DND-41 (cell line): ENCODE data around the gene NPDC1.

Experiments
- EZH2 ChIP-seq: IDR thresholded peaks from 3 replicates; pipeline ENCODE4 v1.6.1; 2012; ENCODE audit warnings: borderline replicate concordance, low read depth, mild to moderate bottlenecking, moderate library complexity, low read length, inconsistent platforms; ENCODE audit not compliant: severe bottlenecking
- TF ChIP-seq, protein P1 (sequence below): IDR thresholded peaks from 2 replicates; pipeline ENCODE4 v1.5.1; 2012; ENCODE audit warnings: borderline replicate concordance, low read length, moderate library complexity, mild to moderate bottlenecking; ENCODE audit not compliant: poor library complexity, severe bottlenecking; ENCODE audit errors: extremely low read depth

DNA sequence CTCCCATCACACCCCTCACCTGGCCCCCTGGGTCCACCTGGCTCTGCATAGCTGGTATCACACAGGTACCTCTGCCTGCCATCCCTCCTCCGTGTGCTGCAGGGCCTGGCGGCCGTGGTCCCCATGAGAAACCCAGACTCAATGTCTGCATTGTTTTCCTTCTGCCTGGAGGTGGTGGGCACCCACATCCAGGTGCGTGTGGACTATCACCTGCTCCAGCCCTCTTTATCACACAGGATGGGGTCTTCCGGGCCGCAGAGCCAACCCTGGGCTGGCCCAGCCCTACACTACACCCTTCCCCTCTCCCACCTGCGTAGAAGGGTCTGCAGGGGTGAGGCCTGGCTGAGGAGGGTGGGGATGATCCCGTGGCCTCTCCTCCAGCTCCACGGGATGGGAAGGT, 7.1 kb downstream of the NPDC1 start:
- TF ChIP-seq EZH2 = no peak
- TF ChIP-seq, protein P1, sequence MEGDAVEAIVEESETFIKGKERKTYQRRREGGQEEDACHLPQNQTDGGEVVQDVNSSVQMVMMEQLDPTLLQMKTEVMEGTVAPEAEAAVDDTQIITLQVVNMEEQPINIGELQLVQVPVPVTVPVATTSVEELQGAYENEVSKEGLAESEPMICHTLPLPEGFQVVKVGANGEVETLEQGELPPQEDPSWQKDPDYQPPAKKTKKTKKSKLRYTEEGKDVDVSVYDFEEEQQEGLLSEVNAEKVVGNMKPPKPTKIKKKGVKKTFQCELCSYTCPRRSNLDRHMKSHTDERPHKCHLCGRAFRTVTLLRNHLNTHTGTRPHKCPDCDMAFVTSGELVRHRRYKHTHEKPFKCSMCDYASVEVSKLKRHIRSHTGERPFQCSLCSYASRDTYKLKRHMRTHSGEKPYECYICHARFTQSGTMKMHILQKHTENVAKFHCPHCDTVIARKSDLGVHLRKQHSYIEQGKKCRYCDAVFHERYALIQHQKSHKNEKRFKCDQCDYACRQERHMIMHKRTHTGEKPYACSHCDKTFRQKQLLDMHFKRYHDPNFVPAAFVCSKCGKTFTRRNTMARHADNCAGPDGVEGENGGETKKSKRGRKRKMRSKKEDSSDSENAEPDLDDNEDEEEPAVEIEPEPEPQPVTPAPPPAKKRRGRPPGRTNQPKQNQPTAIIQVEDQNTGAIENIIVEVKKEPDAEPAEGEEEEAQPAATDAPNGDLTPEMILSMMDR = no peak
